B cell (primary cell): ENCODE measurements around the gene CLINT1. TPM values are rescaled to one million over a fixed set of nuclear protein-coding genes. Genes with fewer than 3 reads are reported as not detected.

Experiments used
- ATAC-seq: fragments of 200-7000 bp; cut with Tn5 transposase; one replicate; pipeline ENCODE4 v1.10.0; 2021; ENCODE audit warnings: low read depth, mild to moderate bottlenecking, moderate number of reproducible peaks, moderate library complexity
- CTCF ChIA-PET: fragments of 350-600 bp; sonication (Branson Sonifier 250); formaldehyde crosslinking; loops from one replicate; lab custom pipeline; 2021; ENCODE audit warnings: antibody characterized with exemption, inconsistent platforms; lab: Charles Lee
- POLR2A ChIA-PET: fragments of 350-600 bp; sonication (Branson Sonifier 250); formaldehyde crosslinking; loops from one replicate; lab custom pipeline; 2021; ENCODE audit warnings: antibody characterized with exemption; lab: Charles Lee
- DNase-seq: peaks from one replicate; pipeline ENCODE4 v3.0.0; 2013
- H2AFZ ChIP-seq: 2 replicates; pipeline ENCODE4 v1.6.1; 2012; ENCODE audit warnings: mild to moderate bottlenecking, low read depth, low read length; ENCODE audit not compliant: insufficient read depth, poor library complexity, severe bottlenecking
- H3K27ac ChIP-seq, 2 donors: 1 replicate in 1 of 2; 2 replicates in 1 of 2; pipeline ENCODE4 v1.5.1; 2012 to 2013; ENCODE audit warnings: low read length in 2 of 2, mild to moderate bottlenecking in 2 of 2, moderate library complexity in 1 of 2
- H3K27me3 ChIP-seq, 4 experiments: fragments of 200-600 bp in 1 of 4; sonication (generic) in 1 of 4; replicated peaks in 1 of 4; 1 replicate in 2 of 4; 2 replicates in 2 of 4; pipeline versions ENCODE4 v1.6.1 to v1.7.0; 2013 to 2016; ENCODE audit warnings: low read length in 3 of 4, mild to moderate bottlenecking in 2 of 4, mixed read lengths in 1 of 4, moderate library complexity in 1 of 4; ENCODE audit not compliant: insufficient read depth in 4 of 4, control insufficient read depth in 3 of 4; ENCODE audit errors: control extremely low read depth in 1 of 4
- H3K36me3 ChIP-seq, 2 experiments: replicated peaks in 1 of 2; 1 replicate in 1 of 2; 2 replicates in 1 of 2; pipeline versions ENCODE4 v1.6.1 to v1.7.1; 2013; ENCODE audit warnings: low read length in 1 of 2; ENCODE audit not compliant: insufficient read depth in 2 of 2, control insufficient read depth in 1 of 2; ENCODE audit errors: control extremely low read depth in 1 of 2, extremely low read depth in 1 of 2
- H3K4me1 ChIP-seq, 2 donors: fragments of 200-600 bp in 1 of 2; sonication (generic) in 1 of 2; 1 replicate in 1 of 2; 2 replicates in 1 of 2; pipeline versions ENCODE4 v1.5.1 to v1.6.1; 2013 to 2017; ENCODE audit warnings: low read length in 2 of 2; ENCODE audit not compliant: control insufficient read depth in 2 of 2, insufficient read depth in 2 of 2
- H3K4me2 ChIP-seq: replicated peaks from 2 replicates; pipeline ENCODE3; 2012; ENCODE audit warnings: mild to moderate bottlenecking, low read depth, low read length; ENCODE audit not compliant: poor library complexity, severe bottlenecking
- H3K4me3 ChIP-seq, 5 experiments: fragments of 200-600 bp in 1 of 5; sonication (generic) in 1 of 5; 1 replicate in 3 of 5; 2 replicates in 2 of 5; pipeline versions ENCODE4 v1.5.1 to v1.7.0; 2011 to 2016; ENCODE audit warnings: low read length in 4 of 5, mild to moderate bottlenecking in 4 of 5, low read depth in 2 of 5, control low read depth in 1 of 5, moderate library complexity in 1 of 5; ENCODE audit not compliant: insufficient read depth in 1 of 5; ENCODE audit errors: control extremely low read depth in 1 of 5, extremely low read depth in 1 of 5
- H3K79me2 ChIP-seq: fragments of 200-600 bp; sonication (generic); one replicate; pipeline ENCODE4 v1.6.0; 2016; ENCODE audit warnings: low read length; ENCODE audit not compliant: control insufficient read depth, insufficient read depth
- H3K9ac ChIP-seq: fragments of 200-600 bp; sonication (generic); 2 replicates; pipeline ENCODE4 v1.6.1; 2017; ENCODE audit warnings: mild to moderate bottlenecking, low read length, moderate library complexity
- H3K9me3 ChIP-seq, 3 donors: one replicate each; pipeline versions ENCODE4 v1.6.1 to v1.7.1; 2013; ENCODE audit warnings: low read length in 2 of 3; ENCODE audit not compliant: control insufficient read depth in 2 of 3, insufficient read depth in 1 of 3; ENCODE audit errors: control extremely low read depth in 1 of 3
- H4K20me1 ChIP-seq: 2 replicates; pipeline ENCODE4 v1.6.0; 2012; ENCODE audit warnings: mild to moderate bottlenecking, low read length; ENCODE audit not compliant: insufficient read depth, control insufficient read depth, poor library complexity, severe bottlenecking
- H3K27ac Mint-ChIP-seq: one replicate; pipeline ENCODE4 v1.8.0; 2021; ENCODE audit warnings: mixed read lengths
- H3K27me3 Mint-ChIP-seq: one replicate; pipeline ENCODE4 v1.8.0; 2021; ENCODE audit warnings: mixed read lengths
- H3K4me1 Mint-ChIP-seq: one replicate; pipeline ENCODE4 v1.8.0; 2021; ENCODE audit warnings: mixed read lengths
- H3K4me3 Mint-ChIP-seq: one replicate; pipeline ENCODE4 v1.8.0; 2021; ENCODE audit warnings: mixed read lengths
- H3K9me3 Mint-ChIP-seq: one replicate; pipeline ENCODE4 v1.8.0; 2022; ENCODE audit warnings: mixed read lengths; ENCODE audit not compliant: insufficient read depth
- CTCF ChIP-seq: fragments of 200-600 bp; IDR thresholded peaks from one replicate; pipeline ENCODE4 v1.8.0; 2022; ENCODE audit warnings: antibody characterized with exemption, mild to moderate bottlenecking
- EZH2 ChIP-seq: IDR thresholded peaks from 2 replicates; pipeline ENCODE4 v1.6.1; 2012; ENCODE audit warnings: borderline replicate concordance, low read depth, mild to moderate bottlenecking, moderate library complexity, low read length; ENCODE audit not compliant: insufficient read depth, poor library complexity, severe bottlenecking
- WGBS: methylation state at CpG from one replicate; pipeline ENCODE4 v1.1.5; 2013; ENCODE audit warnings: missing lambda C conversion rate; ENCODE audit not compliant: insufficient coverage; 5-methylcytosine and 5-hydroxymethylcytosine counted together
- intact Hi-C: fragments of 100-400 bp; cut with micrococcal nuclease; formaldehyde crosslinking; loops from one replicate; pipeline ENCODE4 v1.10.0; 2022
- polyA plus RNA-seq: library from polyadenylated mRNA; depleted of rRNA; stranded (reverse); fragments of >200 nt; gene quantifications from 2 replicates; pipeline ENCODE4 v1.2.3, GENCODE V29; 2012
- total RNA-seq, 2 donors: library from RNA; stranded (reverse); fragments of 120-200 nt in 1 of 2; gene quantifications; 1 replicate in 1 of 2; 2 replicates in 1 of 2; pipeline versions ENCODE4 v1.2.3 to v1.2.4, GENCODE V29; 2013 to 2022

CLINT1 gene
- total and polyA plus RNA-seq, 2 donors (not counting 1 experiment from before 2014, with no cell fraction given), result 69.7 to 89.1 TPM

DNA sequence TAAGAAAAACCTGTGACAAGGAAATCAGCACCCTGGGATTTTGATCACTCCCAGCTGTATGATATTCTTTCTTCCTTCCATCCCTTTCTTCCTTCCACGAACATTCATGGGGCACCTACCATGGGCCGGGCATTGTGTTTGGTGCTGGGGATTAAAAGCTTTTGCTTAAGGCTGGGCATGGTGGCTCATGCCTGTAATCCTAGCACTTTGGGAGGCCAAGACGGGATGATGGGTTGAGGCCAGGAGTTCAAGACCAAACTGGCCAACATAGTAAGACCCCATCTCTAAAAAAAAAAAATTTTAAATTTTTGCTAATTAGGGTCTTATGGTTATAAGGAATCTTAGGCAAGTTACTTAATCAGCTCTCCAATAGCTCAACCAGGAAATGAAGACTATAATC lies 48.5 kb upstream of the CLINT1 start:
- no peak for TF ChIP-seq CTCF
- TF ChIP-seq EZH2, result no peak
- intact Hi-C loops, result no loop called here
- Histone ChIP-seq H3K27ac (no peak overlapping the region), H2AFZ (no peak overlapping the region), H3K79me2 (no peaks in the 10 kb centered on the region), H3K9ac (no peak overlapping the region), H4K20me1 (no peaks in the 10 kb centered on the region), H3K27me3 (no peaks in the 10 kb centered on the region), H3K4me2 (no peak overlapping the region), H3K4me3 (no peak overlapping the region), H3K36me3 (no peaks in the 10 kb centered on the region), H3K9me3 (no peaks in the 10 kb centered on the region), H3K4me1 (peaks cover under 1 to 3% of the 10 kb centered on the region in 2 donors)
- POLR2A ChIA-PET, result no interaction called here
- H3K4me1 Mint-ChIP-seq, result no peaks in the 10 kb centered on the region
- H3K4me3 Mint-ChIP-seq, result no peak overlapping the region
- WGBS, result no CpG with 5 or more reads among the region's 3 CpGs
- ATAC-seq, result no peak
- no peaks in the 10 kb centered on the region for H3K27me3 Mint-ChIP-seq
- CTCF ChIA-PET, result interaction anchor here (0.7 to 1.3 kb wide), 4 partner anchors 11 to 556 kb away, joined by 3 to 6 read pairs (median 4); no protein-coding TSS in a partner anchor
- H3K27ac Mint-ChIP-seq, result no peak overlapping the region
- DNase-seq, result no peak
- H3K9me3 Mint-ChIP-seq, result no peaks in the 10 kb centered on the region

DNA sequence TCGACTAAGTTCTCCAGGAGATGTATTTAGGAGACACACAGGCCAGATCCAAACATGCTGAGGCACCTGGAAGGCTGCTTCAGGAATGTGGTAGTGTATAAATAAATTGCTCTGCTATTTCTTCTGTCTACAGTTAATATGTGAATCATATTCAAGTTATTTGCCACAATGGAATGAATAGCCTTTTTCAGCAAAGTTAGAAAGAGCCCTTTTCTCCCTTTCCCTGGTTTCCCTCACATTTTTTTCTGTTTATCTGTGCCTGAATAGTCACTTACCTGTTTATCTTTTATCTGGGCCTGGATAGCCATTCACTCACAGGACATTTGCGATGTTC lies 44.1 kb upstream of the CLINT1 start:
- CTCF ChIA-PET, result no interaction called here
- Histone ChIP-seq H3K4me1 (no peaks in the 10 kb centered on the region), H3K36me3 (no peaks in the 10 kb centered on the region), H3K4me3 (no peak overlapping the region), H3K27ac (no peak overlapping the region), H3K9ac (no peak overlapping the region), H3K9me3 (no peaks in the 10 kb centered on the region), H3K27me3 (no peaks in the 10 kb centered on the region), H3K79me2 (no peaks in the 10 kb centered on the region), H3K4me2 (no peak overlapping the region), H4K20me1 (no peaks in the 10 kb centered on the region), H2AFZ (no peak overlapping the region)
- Mint-ChIP-seq H3K4me1 (no peaks in the 10 kb centered on the region), H3K4me3 (no peak overlapping the region), H3K9me3 (no peaks in the 10 kb centered on the region), H3K27me3 (no peaks in the 10 kb centered on the region), H3K27ac (no peak overlapping the region)
- POLR2A ChIA-PET, result no interaction called here
- WGBS, result 100% methylated on average over 1 of the region's 2 CpGs
- ATAC-seq (no peak), DNase-seq (no peak)
- intact Hi-C loops, result no loop called here
- TF ChIP-seq CTCF, result no peak
- no peak for TF ChIP-seq EZH2
